Posterior vena cava (tissue), 2 donors: ENCODE results near the gene PLCH2. TPM values are rescaled to one million over a fixed set of nuclear protein-coding genes. Genes with fewer than 3 reads are reported as not detected.

Source experiments
- DNase-seq: peaks from one replicate; pipeline ENCODE4 v3.0.0-alpha.2; 2020; ENCODE audit warnings: low spot score
- intact Hi-C, 2 donors: fragments of 100-400 bp; cut with DNase I; formaldehyde crosslinking; loops; one replicate each; pipeline versions ENCODE4 v1.14.1 to v1.14.2; 2022 to 2023
- long read RNA-seq, 2 donors: library from polyadenylated mRNA; unstranded; transcript quantifications; one replicate each; pipeline ENCODE4 v2.0.0, GENCODE V29; 2020 to 2021
- total RNA-seq, 2 donors: library from RNA; stranded (reverse); fragmentation: NEBNext Ultra II Directional; extraction: Animal tissue kit (Norgen Biotek cat#: 25700); gene quantifications; one replicate each; pipeline ENCODE4 v1.2.1, GENCODE V29; 2021
- donor health status: DM: yes; HTN: yes; CAD: no.
- donor health status: DM: yes; HTN: yes; CAD: no.

PLCH2 gene
- 1 to 10 TPM in 1 of 2 donors, under 1 TPM in 1; 0.33 to 1.0 TPM for total RNA-seq
- long read RNA-seq, donor 1, partial matches to known transcripts = 1 of 1 reads
- long read RNA-seq, donor 1, other reads (novel, unspliced or antisense) = 0 of 1 reads
- long read RNA-seq, donor 2 = 0 reads

DNA sequence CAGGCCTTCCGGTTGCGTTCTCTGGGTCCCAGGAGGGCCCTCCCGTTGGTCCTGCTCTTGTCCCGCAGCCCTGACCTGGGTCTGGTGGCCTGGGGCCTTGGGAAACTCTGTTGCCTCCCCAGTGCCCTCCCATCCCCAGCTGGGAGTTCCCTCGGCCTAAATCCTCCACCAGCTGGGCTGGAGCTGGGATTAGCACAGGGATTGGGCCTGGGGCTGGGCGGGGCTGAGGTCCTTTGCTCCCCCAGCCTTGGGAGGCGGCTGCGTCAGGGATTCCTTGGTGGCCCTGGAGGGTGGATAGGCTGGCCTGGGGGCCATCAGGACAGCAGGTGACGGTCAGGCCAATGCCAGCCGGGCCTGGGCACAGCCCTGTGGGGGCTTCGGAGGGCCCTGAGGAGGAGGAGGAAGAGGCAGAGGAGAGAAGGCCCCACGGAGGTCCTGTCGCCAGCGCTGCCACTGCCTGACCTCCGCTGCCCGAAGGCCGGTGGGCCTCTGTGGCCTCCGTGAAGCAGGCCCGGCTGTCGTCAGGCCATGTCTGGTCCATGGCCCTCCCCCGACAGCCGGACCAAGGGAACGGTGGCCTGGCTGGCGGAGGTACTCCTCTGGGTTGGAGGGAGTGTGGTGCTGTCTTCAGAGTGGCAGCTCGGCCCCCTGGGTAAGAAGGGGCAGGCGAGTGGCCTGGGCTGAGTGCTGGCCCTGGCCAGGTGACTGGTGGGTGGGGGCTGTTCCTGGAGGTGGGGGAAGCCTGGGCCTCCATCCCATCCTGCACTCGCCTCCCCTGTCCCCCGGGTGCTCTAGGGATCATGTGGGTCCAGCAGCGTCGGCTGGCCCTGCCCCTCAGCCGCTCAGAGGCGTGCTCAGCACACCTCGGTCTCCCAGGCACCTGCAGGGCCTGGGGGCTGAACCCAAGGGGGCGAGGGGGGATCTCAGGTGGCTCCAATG lies at the start of gene PLCH2:
Gene PLCH2 (plus strand): TSS at position 229 of the 939 bp plus-strand sequence. CDS start 300 bp downstream, at position 529.
- intact Hi-C loops = no loop called here
- DNase-seq = no peak

- no peak for DNase-seq
- intact Hi-C loops = loop anchor here in 1 of 2 donors (5.0 kb wide), 1 partner anchor 591 kb away; no protein-coding TSS in a partner anchor
Observed at GRCh38 chr1:2426540-2426939, 49.5 kb upstream of the PLCH2 start.

- DNase-seq = no peak
- intact Hi-C loops = loop anchor here in 1 of 2 donors (5.0 kb wide), 1 partner anchor 590 kb away; no protein-coding TSS in a partner anchor
Observed at GRCh38 chr1:2427051-2427450, 49.0 kb upstream of the PLCH2 start.

GRCh38 chr1:2427976-2428375 lies 48.1 kb upstream of the PLCH2 start:
- intact Hi-C loops = loop anchor here in 1 of 2 donors (5.0 kb wide), 1 partner anchor 589 kb away; no protein-coding TSS in a partner anchor
- DNase-seq = no peak

GRCh38 chr1:2428490-2428889 lies 47.6 kb upstream of the PLCH2 start:
- intact Hi-C loops = loop anchor here in 1 of 2 donors (5.0 kb wide), 1 partner anchor 589 kb away; no protein-coding TSS in a partner anchor

GRCh38 chr1:2429780-2430591 lies 46.1 kb upstream of the PLCH2 start:
- intact Hi-C loops = loop anchor here in 1 of 2 donors (5.0 kb wide), 1 partner anchor 587 kb away; no protein-coding TSS in a partner anchor
- no peak for DNase-seq

More at GRCh38 chr1:2428490-2428889, 47.6 kb upstream of the PLCH2 start:
- no peak for DNase-seq

GRCh38 chr1:2430592-2430973 lies 45.5 kb upstream of the PLCH2 start:
- intact Hi-C loops = no loop called here
- DNase-seq = no peak

- intact Hi-C loops = no loop called here
Observed at GRCh38 chr1:2431103-2431502, 45.0 kb upstream of the PLCH2 start.

GRCh38 chr1:2431518-2431917 lies 44.6 kb upstream of the PLCH2 start:
- no peak for DNase-seq
- intact Hi-C loops = no loop called here

More at GRCh38 chr1:2431103-2431502, 45.0 kb upstream of the PLCH2 start:
- DNase-seq = no peak

DNA sequence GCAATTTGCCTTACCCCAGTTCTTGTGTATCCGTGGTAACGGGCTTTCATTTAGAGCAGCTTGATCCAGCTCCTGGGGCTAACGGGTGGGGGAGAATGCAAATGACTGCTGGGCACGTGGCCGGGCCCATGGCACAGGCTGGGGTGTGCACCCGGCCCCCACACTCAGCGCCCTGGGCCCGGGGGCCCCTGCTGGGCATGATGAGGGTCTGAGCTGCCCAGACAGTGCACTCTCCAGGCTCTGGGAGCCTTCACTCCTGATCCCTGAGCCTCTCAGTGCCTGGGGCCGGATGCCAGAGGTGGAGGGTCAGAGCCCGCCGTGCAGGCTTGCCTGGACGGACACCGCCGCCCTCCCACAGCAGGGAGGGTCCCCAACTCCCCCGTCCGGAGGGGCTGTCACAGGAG lies 43.6 kb upstream of the PLCH2 start:
- DNase-seq = no peak
- intact Hi-C loops = no loop called here

DNA sequence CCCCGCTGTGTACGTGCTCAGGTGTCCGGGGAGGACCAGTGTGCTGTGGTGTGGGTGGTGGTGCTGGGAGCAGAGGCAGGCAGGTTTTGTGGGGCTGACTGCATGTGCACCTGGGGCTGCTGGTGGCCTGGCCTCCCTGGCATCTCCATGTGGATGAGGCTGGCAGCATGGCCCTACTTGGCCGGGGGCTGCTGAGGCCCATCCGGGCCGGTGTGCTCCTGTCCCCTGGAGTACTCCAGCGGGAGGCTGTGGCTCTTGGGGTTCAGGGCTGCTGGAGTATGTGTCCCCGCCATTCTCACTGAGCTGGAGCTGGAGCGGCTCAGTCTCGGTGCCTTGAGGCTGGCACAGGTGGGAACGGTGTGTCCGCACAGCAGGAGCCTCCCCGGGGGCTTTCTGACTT lies 42.9 kb upstream of the PLCH2 start:
- DNase-seq = no peak
- intact Hi-C loops = no loop called here

GRCh38 chr1:2433936-2434655 lies 42.0 kb upstream of the PLCH2 start:
- no peak for DNase-seq
- intact Hi-C loops = no loop called here

DNA sequence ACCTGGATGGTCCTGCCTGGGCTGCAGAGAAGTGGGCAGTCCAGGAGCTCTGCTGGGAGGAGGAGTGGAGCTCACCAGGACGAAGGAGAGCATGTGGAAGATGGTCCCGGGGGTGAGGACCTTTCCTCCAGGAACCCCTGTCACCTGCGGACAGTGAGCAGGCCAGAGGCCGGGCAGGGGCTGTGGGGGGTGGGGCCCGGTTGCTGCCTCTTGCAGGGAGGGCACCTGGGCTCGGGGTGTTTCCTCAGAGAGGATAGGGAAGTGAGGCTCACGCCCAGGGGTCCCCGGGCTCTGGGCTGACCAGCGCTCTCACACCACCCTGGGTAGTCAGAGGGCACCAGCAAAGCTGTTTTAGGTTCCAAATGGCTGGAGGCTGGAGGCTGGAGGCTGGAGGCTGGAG lies 41.0 kb upstream of the PLCH2 start:
- no peak for DNase-seq
- intact Hi-C loops = no loop called here

DNA sequence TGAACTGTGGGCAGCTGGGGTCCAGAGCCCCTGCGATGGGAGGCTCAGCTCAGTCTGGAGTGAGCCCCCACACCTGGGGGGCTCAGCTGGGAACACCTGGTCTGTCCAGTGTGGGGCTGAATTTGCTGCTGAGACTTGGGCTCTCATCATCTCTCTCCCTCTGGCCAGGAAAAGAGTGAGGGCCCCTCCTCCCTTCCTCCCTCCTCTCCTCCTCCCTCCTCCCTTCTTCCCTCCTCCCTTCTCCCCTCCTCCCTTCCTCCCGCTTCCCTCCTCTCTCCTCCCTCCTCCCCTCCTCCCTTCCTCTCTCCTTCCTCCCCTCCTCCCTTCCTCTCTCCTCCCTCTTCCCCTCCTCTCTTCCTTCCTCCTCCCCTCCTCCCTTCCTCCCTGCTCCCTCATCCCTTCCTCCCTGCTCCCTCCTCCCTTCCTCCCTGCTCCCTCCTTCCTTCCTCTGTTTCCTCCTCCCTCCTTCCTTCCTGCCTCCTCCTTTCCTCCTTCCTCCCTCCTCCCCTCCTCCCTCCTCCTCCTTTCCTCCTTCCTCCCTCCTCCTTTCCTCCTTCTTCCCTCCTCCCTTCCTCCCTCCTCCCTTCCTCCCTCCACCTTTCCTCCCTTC lies 40.2 kb upstream of the PLCH2 start:
- no peak for DNase-seq
- intact Hi-C loops = no loop called here

GRCh38 chr1:2436876-2437275 lies 39.2 kb upstream of the PLCH2 start:
- DNase-seq = no peak
- intact Hi-C loops = no loop called here

- intact Hi-C loops = no loop called here
- DNase-seq = no peak
Observed at GRCh38 chr1:2437617-2438016, 38.5 kb upstream of the PLCH2 start.

GRCh38 chr1:2438038-2438437 lies 38.1 kb upstream of the PLCH2 start:
- intact Hi-C loops = no loop called here
- no peak for DNase-seq

DNA sequence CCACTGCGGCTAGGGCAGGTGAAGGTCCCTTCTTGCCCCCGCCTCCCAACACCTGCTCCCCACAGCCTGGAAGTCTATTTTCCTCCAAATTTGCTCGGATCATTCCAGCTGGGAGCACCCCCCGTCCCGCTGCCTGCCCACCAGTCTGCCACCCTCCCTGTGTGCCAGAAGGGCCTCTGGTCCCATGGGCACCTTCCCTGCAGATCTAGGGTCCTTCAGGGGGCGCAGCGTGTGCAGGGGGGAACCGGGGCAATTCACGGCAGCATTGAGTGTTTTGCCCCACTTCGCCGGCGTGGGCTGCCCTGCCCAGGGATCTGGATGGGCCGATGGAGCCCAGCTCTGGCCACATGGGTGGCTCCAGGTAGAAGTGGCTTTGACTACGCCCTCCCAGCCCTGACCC lies 37.4 kb upstream of the PLCH2 start:
- DNase-seq = no peak
- intact Hi-C loops = no loop called here

DNA sequence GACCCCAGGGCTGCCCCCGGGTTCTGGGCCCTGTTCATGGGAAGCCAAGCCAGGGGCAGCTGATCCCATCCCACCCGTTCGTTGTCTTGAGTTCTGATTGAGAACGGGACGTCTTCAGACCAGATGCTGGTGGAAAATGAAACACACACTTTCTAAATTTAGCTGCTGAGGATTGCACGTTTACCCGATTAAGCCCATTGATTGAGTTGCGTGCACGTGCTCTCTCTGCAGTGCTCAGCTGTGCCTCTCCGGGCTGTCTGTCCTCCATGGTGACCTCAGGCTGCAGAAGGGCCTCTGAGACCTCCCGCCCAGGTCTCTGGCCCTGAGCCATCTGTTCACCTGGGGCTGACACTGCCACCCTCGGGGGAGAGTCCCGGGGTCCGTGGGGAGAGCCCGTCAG lies 36.7 kb upstream of the PLCH2 start:
- intact Hi-C loops = no loop called here
- no peak for DNase-seq
